Tibial nerve (tissue), 4 donors: ENCODE measurements around the gene GCNT1. TPM values are rescaled to one million over a fixed set of nuclear protein-coding genes. Genes with fewer than 3 reads are reported as not detected.

Experiments used
- DNase-seq, 2 donors: peaks; one replicate each; pipeline ENCODE4 v3.0.0-alpha.2; 2019; ENCODE audit warnings: low spot score in 2 of 2
- H3K27ac ChIP-seq, 4 donors: fragments of 200-600 bp; sonication (generic) in 3 of 4; one replicate each; pipeline ENCODE4 v1.5.1; 2017 to 2019; ENCODE audit warnings: mild to moderate bottlenecking in 1 of 4
- H3K27me3 ChIP-seq, 2 donors: fragments of 200-600 bp; sonication (generic) in 1 of 2; one replicate each; pipeline versions ENCODE4 v1.5.1 to v1.6.0; 2017 to 2019
- H3K36me3 ChIP-seq, 3 donors: fragments of 200-600 bp; sonication (generic); one replicate each; pipeline ENCODE4 v1.5.1; 2018 to 2019
- H3K4me1 ChIP-seq, 4 donors: fragments of 200-600 bp; sonication (generic) in 3 of 4; one replicate each; pipeline ENCODE4 v1.5.1; 2017 to 2019
- H3K4me3 ChIP-seq, 4 donors: fragments of 200-600 bp; sonication (generic) in 3 of 4; one replicate each; pipeline ENCODE4 v1.5.1; 2017 to 2019; ENCODE audit warnings: mild to moderate bottlenecking in 1 of 4, moderate library complexity in 1 of 4
- H3K9me3 ChIP-seq, 4 donors: fragments of 200-600 bp; sonication (generic) in 3 of 4; one replicate each; pipeline ENCODE4 v1.5.1; 2017 to 2019
- EP300 ChIP-seq, 2 donors: sonication (generic); formaldehyde crosslinking; IDR thresholded peaks; one replicate each; pipeline ENCODE4 v1.6.1; 2017; ENCODE audit warnings: antibody characterized with exemption in 2 of 2, mild to moderate bottlenecking in 1 of 2
- POLR2A ChIP-seq, 2 donors: fragments of 450-650 bp; IDR thresholded peaks; one replicate each; pipeline ENCODE4 v1.6.1; 2017; ENCODE audit warnings: antibody characterized with exemption in 2 of 2, mild to moderate bottlenecking in 2 of 2, moderate library complexity in 2 of 2
- WGBS, 2 donors: methylation state at CpG; one replicate each; pipeline ENCODE4 v1.1.5; 2018; 5-methylcytosine and 5-hydroxymethylcytosine counted together
- total RNA-seq, 4 donors: library from RNA; depleted of rRNA; stranded (reverse); fragments of >200 nt; gene quantifications; one replicate each; pipeline ENCODE4 v1.1.0, GENCODE V29; 2016
- TF ChIP-seq, protein P1 (sequence below), 5 experiments: fragments of 200-600 bp in 3 of 5; fragments of 450-650 bp in 2 of 5; sonication (generic) in 3 of 5; IDR thresholded peaks; one replicate each; pipeline ENCODE4 v1.5.1; 2016 to 2019; ENCODE audit warnings: antibody characterized with exemption in 5 of 5, mild to moderate bottlenecking in 3 of 5, moderate library complexity in 2 of 5

The GCNT1 gene
- total RNA-seq, 4 donors from 2014 or later: 3.1 to 5.7 (median 4.0) TPM

DNA sequence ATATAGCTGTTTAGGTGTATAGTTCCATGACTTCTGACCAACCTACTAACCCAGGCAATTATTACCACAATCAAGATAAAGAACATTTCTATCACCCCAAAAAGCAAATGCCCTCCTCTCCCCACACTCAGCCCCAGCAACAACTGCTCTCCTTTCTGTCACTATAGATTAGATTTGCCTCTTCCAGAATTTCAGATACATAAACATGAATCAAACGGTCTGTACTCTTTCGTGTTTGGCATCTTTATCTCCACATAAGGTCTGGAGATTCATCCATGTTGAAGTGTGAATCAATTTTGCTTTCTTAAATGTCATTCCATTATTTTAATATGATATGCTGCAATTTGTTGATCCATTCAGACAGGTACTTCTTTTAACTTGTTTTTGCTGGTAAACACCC lies 10.5 kb upstream of the GCNT1 start:
- no peaks in the 10 kb centered on the region for H3K9me3 ChIP-seq
- no peak for DNase-seq
- no peak overlapping the region for H3K27ac ChIP-seq
- no peak overlapping the region for H3K4me3 ChIP-seq
- no peaks in the 10 kb centered on the region for H3K27me3 ChIP-seq
- TF ChIP-seq EP300 (IDR thresholded peaks at IDR 0.05) (no peak), POLR2A (IDR thresholded peaks at IDR 0.05) (no peak)
- TF ChIP-seq, protein P1, sequence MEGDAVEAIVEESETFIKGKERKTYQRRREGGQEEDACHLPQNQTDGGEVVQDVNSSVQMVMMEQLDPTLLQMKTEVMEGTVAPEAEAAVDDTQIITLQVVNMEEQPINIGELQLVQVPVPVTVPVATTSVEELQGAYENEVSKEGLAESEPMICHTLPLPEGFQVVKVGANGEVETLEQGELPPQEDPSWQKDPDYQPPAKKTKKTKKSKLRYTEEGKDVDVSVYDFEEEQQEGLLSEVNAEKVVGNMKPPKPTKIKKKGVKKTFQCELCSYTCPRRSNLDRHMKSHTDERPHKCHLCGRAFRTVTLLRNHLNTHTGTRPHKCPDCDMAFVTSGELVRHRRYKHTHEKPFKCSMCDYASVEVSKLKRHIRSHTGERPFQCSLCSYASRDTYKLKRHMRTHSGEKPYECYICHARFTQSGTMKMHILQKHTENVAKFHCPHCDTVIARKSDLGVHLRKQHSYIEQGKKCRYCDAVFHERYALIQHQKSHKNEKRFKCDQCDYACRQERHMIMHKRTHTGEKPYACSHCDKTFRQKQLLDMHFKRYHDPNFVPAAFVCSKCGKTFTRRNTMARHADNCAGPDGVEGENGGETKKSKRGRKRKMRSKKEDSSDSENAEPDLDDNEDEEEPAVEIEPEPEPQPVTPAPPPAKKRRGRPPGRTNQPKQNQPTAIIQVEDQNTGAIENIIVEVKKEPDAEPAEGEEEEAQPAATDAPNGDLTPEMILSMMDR (IDR thresholded peaks at IDR 0.05): no peak
- WGBS, 2 donors: 74 to 86% methylated on average over 2 of the region's 2 CpGs
- H3K36me3 ChIP-seq: no peaks in the 10 kb centered on the region
- peaks cover 0 to 8% (median 0%) of the 10 kb centered on the region in 4 donors for H3K4me1 ChIP-seq

DNA sequence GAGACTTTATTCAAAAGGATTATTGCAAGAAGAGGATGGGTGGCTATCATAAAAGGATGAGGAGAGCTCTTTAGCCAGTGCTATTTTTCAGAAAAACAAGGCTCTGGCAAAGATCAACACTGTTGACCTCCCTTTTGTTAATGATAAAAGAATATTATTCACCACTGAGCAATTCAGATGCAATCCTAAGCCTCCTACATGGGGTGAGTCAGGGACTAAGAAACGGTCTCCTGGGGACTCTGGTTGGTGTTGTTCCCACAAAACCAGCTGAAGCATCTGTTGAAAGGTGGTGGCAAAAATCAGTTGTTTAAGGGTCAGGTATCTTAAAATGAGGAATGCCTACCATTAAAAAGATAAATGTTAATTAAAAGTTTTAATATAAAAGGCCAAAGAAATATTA lies 7.7 kb upstream of the GCNT1 start:
- TF ChIP-seq EP300 (IDR thresholded peaks at IDR 0.05): no peak
- no peak for TF ChIP-seq POLR2A (IDR thresholded peaks at IDR 0.05)
- TF ChIP-seq, protein P1 (IDR thresholded peaks at IDR 0.05): no peak
- peaks cover 0 to 12% (median 0%) of the 10 kb centered on the region in 4 donors for H3K4me1 ChIP-seq
- H3K9me3 ChIP-seq: no peaks in the 10 kb centered on the region
- DNase-seq: no peak
- no peak overlapping the region for H3K27ac ChIP-seq
- no peaks in the 10 kb centered on the region for H3K36me3 ChIP-seq
- WGBS, 2 donors: 25 to 50% methylated on average over 1 of the region's 1 CpG
- H3K4me3 ChIP-seq: no peak overlapping the region
- no peaks in the 10 kb centered on the region for H3K27me3 ChIP-seq

DNA sequence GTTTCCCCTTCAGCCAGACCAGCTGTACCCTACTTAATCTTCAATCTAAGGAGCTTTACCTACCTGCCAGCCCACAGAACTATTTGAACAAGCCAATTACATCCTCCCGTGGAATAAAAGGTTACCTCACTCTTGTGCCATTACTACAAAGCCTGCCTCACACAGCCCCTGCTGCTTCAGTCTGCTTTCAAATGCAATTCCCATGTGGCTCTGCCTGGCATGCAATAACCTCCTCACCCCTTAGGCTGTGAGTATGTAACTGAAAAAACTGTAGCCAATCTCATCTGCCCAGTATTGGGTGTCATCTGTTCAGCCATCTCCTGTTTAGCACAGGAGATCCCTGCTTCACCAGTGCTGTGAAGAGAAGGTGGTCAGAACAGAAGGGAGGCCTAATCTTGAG lies 6.1 kb upstream of the GCNT1 start:
- Histone ChIP-seq H3K27ac (no peak overlapping the region), H3K27me3 (no peaks in the 10 kb centered on the region), H3K9me3 (no peaks in the 10 kb centered on the region), H3K36me3 (no peaks in the 10 kb centered on the region), H3K4me1 (peaks cover 0 to 6% (median 0%) of the 10 kb centered on the region in 4 donors), H3K4me3 (no peak overlapping the region)
- TF ChIP-seq EP300 (IDR thresholded peaks at IDR 0.05) (no peak), POLR2A (IDR thresholded peaks at IDR 0.05) (no peak)
- TF ChIP-seq, protein P1 (IDR thresholded peaks at IDR 0.05): no peak
- WGBS, 2 donors: 60 to 75% methylated on average over 1 of the region's 1 CpG
- DNase-seq: no peak

DNA sequence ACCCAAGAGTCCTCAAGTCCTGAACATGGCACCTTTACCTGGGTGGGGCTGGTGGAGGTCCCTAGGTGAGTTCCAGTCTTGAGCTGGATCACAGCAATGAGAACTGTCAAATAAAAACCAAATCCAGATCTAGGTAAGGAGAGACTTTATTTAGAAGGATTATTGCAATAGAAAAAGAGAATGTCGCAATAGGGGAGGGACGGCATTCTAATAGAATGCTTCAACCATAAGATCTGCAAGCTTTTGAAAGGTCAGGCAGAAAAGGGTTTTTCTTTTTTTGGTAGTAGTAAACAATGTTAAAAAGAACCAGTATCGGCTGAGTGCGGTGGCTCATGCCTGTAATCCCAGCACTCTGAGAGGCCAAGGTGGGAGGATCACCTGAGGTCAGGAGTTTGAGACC lies 5.2 kb upstream of the GCNT1 start:
- 66 to 71% methylated on average over 4 of the region's 4 CpGs for WGBS, 2 donors
- no peak overlapping the region for H3K27ac ChIP-seq
- no peak for DNase-seq

DNA sequence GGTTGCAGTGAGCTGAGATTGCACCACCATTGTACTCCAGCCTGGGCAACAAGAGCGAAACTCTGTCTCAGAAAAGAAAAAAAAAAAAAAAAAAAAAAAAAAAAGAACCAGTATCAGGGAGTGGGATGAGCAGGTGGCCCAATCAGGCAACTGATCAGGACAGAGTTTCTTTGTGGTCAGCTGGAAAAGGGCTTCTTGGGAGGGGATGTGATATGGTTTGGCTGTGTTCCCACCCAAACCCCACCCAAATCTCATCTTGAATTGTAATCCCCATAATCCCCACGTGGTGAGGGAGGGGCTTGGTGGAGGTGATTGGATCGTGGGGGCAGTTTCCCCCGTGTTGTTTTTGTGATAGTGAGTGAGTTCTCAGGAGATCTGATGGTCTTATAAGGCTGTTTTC lies 4.7 kb upstream of the GCNT1 start:
- WGBS, 2 donors: 59 to 69% methylated on average over 4 of the region's 4 CpGs
- no peak for DNase-seq
- no peaks in the 10 kb centered on the region for H3K36me3 ChIP-seq
- H3K9me3 ChIP-seq: no peaks in the 10 kb centered on the region
- peaks cover 0 to 14% (median 0%) of the 10 kb centered on the region in 4 donors for H3K4me1 ChIP-seq
- H3K4me3 ChIP-seq: no peak overlapping the region
- H3K27me3 ChIP-seq: no peaks in the 10 kb centered on the region
- no peak for TF ChIP-seq EP300 (IDR thresholded peaks at IDR 0.05)
- TF ChIP-seq, protein P1 (IDR thresholded peaks at IDR 0.05): no peak
- no peak overlapping the region for H3K27ac ChIP-seq

More for the DNA sequence above, 5.2 kb upstream of the GCNT1 start:
- H3K9me3 ChIP-seq: no peaks in the 10 kb centered on the region
- TF ChIP-seq, protein P1 (IDR thresholded peaks at IDR 0.05): no peak
- no peak for TF ChIP-seq POLR2A (IDR thresholded peaks at IDR 0.05)
- TF ChIP-seq EP300 (IDR thresholded peaks at IDR 0.05): no peak
- H3K36me3 ChIP-seq: no peaks in the 10 kb centered on the region
- no peaks in the 10 kb centered on the region for H3K27me3 ChIP-seq
- peaks cover 0 to 8% (median 0%) of the 10 kb centered on the region in 4 donors for H3K4me1 ChIP-seq
- no peak overlapping the region for H3K4me3 ChIP-seq
